Occipital lobe (tissue), 2 donors: ENCODE results near the gene IL31RA. TPM values are rescaled to one million over a fixed set of nuclear protein-coding genes. Genes with fewer than 3 reads are reported as not detected.

Experiments
- DNase-seq: peaks from one replicate; lab custom pipeline; 2025; lab: John Stamatoyannopoulos, UW
- total RNA-seq: library from RNA; depleted of rRNA; stranded (reverse); fragments of >200 nt; gene quantifications from one replicate; pipeline ENCODE4 v1.2.3, GENCODE V29; 2014

Gene IL31RA
- total RNA-seq, 1 donor from 2014 or later: 0.16 TPM

DNA sequence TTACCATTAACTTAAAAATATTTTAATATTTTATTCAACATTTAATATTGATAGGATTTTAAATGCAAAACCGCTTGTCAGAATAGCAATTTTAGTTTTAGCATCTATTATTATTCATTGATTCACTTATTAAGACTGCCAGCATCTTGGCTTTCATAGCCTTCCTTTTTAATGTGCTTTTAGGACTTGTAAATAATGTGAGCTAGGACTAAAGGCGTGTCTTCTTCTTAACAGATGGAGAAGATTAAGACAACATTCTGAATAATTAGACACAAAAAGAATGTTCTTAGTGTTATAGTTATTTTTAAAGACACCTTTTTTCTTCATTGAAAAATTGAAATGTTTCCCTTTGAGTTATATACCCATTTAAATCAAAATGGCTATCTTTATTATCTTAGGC is 6.9 kb downstream of the IL31RA start:
- no peak for DNase-seq

DNA sequence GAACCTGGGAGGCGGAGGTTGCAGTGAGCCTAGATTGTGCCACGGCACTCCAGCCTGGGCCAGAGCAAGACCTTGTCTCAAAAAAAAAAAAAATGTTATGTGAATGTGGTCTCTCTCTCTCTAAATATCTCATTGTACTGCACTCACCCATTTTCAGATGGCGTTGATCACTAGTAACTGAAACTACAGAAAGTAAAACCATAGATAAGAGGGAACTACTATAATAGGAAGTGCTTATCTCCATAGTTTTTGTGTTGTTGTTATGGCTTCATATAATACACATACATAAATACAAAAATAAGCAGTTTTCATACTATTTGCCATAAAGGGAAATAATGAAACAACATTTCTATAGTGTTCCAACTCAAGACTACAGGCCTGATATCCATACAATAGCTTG is 9.1 kb downstream of the IL31RA start:
- DNase-seq: no peak

DNA sequence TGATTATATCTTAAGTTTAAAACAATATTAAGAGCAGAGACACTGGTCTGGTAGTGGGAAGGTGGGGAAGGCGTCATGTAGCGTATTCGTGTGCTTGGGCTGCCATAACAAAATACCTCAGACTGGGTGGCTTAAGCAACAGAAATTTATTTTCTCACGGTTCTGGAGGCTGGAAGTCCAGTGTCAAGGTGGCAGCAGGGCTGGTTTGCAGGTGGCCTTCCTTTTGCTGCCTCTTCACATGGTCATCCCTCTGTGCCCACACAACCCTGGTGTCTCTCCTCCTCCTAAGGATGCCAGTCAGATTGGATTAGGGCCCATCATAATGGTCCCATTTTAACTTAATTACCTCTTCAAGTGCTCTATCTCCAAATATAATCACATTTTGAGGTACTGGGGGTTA is 9.6 kb downstream of the IL31RA start:
- DNase-seq: no peak

- DNase-seq: no peak
Measured at GRCh38 chr5:55864606-55865541, 13.7 kb downstream of the IL31RA start.

GRCh38 chr5:55865831-55866230 is 14.7 kb downstream of the IL31RA start:
- no peak for DNase-seq

GRCh38 chr5:55866485-55866884 is 15.3 kb downstream of the IL31RA start:
- no peak for DNase-seq

- no peak for DNase-seq
Measured at GRCh38 chr5:55866934-55867333, 15.8 kb downstream of the IL31RA start.

GRCh38 chr5:55868846-55869245 is 17.7 kb downstream of the IL31RA start:
- no peak for DNase-seq

DNA sequence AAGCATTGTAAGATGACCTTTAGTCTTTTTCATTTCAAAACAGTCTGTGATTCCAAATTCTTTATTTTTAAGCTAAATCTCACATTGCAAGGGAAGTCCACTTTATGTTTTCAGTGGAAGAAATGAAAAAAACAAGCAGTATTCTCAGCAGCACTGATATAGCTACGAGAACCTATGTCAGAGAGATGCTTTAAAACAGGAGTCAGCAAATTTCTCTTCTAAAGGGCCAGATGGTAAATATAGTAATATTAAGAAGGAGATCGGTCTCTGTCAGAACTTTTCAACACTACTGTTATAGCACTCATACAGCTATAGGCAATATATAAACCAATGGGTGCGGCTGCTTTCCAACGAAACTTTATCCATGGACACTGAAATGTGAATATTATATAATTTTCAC is 18.7 kb downstream of the IL31RA start:
- DNase-seq: no peak

GRCh38 chr5:55873234-55873633 is 22.1 kb downstream of the IL31RA start:
- DNase-seq: no peak

GRCh38 chr5:55877655-55878054 is 26.5 kb downstream of the IL31RA start:
- no peak for DNase-seq

GRCh38 chr5:55880453-55880852 is 29.3 kb downstream of the IL31RA start:
- DNase-seq: no peak

GRCh38 chr5:55885359-55885758 is 34.2 kb downstream of the IL31RA start:
- no peak for DNase-seq

DNA sequence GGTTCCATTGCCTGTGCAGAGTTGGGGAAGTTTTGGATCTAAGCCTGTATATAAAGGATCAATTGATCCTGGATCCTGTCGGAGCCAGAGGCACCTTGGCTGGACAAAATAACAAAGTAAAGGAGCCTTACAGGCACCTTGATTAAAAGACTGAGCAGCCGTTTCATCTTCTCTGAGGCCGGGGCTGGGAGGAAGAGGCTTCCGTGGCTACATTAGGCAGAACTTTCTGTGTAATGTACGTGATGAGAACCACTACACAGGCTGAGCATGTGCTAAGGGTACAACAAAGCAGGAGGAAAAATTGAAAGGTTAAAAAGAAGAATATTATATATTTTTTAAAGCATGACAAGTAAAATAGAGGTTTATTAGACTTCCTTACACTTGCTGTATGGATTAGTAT is 37.0 kb downstream of the IL31RA start:
- DNase-seq: no peak

- no peak for DNase-seq
Measured at GRCh38 chr5:55892479-55892878, 41.3 kb downstream of the IL31RA start.

GRCh38 chr5:55894135-55894534 is 43.0 kb downstream of the IL31RA start:
- DNase-seq: no peak

GRCh38 chr5:55895346-55895745 is 44.2 kb downstream of the IL31RA start:
- no peak for DNase-seq

GRCh38 chr5:55896238-55896637 is 45.1 kb downstream of the IL31RA start:
- no peak for DNase-seq

DNA sequence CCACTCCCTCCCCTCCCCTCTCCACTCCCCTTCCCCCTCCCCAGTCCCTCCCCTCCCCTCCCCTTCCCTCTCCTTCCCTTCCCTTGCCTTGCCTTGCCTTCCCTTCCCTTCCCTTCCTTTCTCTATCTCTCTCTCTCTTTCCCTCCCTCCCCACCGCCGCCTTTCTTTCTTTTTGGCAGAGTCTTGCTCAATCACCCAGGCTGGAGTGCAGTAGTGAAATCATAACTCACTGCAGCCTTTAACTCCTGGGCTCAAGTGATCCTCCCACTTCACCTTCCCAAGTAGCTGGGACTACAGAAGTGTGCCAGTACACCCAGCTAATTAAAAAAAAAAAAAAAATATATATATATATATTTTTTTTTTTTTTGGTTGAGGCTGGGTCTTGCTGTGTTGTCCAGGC is 45.5 kb downstream of the IL31RA start:
- DNase-seq: no peak

GRCh38 chr5:55897206-55897894 is 46.2 kb downstream of the IL31RA start:
- no peak for DNase-seq

GRCh38 chr5:55897905-55898304 is 46.7 kb downstream of the IL31RA start:
- no peak for DNase-seq

DNA sequence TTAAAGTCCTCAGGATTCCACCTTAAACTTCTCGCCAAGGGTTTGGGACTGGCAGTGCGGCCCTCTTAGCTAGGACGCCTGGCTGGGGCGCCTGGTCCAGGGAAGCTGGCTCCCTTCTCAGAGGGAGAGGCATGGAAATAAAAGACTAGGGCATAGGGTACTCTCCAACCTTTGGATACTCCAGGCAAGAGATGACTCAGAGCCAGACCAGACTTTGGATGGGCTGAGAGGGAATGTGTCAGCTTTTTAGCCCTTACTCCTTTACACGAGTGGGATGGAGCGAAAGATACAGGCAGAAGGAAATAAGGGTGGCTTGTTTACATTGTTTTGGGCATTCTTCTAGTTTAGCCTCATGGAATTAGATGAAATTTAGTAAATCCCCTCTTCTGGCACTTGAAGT is 48.2 kb downstream of the IL31RA start:
- no peak for DNase-seq

- no peak for DNase-seq
Measured at GRCh38 chr5:55900068-55900467, 48.9 kb downstream of the IL31RA start.
